ENCODE results near the gene GNA12.
"Not testable (repeated sequence)": the region's sequence is repeated elsewhere in the genome, so short reads cannot be mapped to it uniquely, and the experiment has no call there.

Gene GNA12

DNA sequence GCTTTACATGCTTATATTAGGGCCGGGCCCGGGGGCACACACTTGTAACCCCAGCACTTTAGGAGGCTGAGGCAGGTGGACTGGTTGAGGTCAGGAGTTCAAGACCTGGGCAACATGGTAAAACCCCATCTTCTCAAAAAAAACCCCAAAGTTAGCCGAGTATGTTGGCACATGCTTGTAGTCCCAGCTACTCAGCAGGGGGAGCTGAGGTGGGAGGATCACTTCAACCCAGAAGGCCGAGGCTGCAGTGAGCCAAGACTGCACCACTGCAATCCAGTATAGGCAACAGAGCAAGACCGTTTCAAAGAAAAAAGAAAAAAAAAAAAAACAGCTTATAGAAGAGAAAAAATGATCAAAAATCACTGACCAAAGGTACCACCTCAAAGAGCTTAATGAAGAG lies 93.0 kb downstream of the GNA12 start:
- no peak overlapping the region for H3K4me3 ChIP-seq (ENCODE audit: control insufficient read depth, low read depth, low read length)
- no peak for DNase-seq (ENCODE audit: low read depth)
- TF ChIP-seq, protein P1, sequence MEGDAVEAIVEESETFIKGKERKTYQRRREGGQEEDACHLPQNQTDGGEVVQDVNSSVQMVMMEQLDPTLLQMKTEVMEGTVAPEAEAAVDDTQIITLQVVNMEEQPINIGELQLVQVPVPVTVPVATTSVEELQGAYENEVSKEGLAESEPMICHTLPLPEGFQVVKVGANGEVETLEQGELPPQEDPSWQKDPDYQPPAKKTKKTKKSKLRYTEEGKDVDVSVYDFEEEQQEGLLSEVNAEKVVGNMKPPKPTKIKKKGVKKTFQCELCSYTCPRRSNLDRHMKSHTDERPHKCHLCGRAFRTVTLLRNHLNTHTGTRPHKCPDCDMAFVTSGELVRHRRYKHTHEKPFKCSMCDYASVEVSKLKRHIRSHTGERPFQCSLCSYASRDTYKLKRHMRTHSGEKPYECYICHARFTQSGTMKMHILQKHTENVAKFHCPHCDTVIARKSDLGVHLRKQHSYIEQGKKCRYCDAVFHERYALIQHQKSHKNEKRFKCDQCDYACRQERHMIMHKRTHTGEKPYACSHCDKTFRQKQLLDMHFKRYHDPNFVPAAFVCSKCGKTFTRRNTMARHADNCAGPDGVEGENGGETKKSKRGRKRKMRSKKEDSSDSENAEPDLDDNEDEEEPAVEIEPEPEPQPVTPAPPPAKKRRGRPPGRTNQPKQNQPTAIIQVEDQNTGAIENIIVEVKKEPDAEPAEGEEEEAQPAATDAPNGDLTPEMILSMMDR (conservative IDR thresholded peaks at IDR 0.05; ENCODE audit: control insufficient read depth, insufficient read depth, low read depth, low read length) = no peak

DNA sequence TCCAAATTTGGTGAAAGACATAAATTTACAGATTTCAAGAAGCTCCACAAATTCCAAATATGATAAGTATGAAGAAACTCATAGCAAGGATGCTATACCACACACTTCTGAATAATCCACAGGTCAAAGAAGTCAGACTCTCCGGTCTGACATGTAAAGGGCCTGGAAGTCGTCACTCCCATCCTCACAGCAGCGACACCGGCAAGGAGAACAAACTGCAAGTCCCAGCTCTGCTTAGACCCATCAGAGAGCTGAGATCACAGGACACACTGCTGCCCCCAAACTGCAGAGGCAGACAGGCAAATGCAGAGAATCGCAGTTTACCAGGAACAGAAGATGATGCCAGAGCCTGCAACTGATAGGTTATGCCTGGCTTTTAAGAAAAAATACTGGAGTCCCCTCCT lies 94.1 kb downstream of the GNA12 start:
- no peak overlapping the region for H3K4me3 ChIP-seq (ENCODE audit: control insufficient read depth, low read depth, low read length)
- TF ChIP-seq, protein P1 (conservative IDR thresholded peaks at IDR 0.05; ENCODE audit: control insufficient read depth, insufficient read depth, low read depth, low read length) = no peak
- DNase-seq (ENCODE audit: low read depth) = no peak

DNA sequence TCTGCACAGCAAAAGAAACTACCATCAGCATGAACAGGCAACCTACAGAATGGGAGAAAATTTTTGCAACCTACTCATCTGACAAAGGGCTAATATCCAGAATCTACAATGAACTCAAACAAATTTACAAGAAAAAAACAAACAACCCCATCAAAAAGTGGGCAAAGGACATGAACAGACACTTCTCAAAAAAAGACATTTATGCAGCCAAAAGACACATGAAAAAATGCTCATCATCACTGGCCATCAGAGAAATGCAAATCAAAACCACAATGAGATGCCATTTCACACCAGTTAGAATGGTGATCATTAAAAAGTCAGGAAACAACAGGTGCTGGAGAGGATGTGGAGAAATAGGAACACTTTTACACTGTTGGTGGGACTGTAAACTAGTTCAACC lies 95.4 kb downstream of the GNA12 start:
- not testable (repeated sequence) for H3K4me3 ChIP-seq (ENCODE audit: control insufficient read depth, low read depth, low read length); DNase-seq (ENCODE audit: low read depth)

DNA sequence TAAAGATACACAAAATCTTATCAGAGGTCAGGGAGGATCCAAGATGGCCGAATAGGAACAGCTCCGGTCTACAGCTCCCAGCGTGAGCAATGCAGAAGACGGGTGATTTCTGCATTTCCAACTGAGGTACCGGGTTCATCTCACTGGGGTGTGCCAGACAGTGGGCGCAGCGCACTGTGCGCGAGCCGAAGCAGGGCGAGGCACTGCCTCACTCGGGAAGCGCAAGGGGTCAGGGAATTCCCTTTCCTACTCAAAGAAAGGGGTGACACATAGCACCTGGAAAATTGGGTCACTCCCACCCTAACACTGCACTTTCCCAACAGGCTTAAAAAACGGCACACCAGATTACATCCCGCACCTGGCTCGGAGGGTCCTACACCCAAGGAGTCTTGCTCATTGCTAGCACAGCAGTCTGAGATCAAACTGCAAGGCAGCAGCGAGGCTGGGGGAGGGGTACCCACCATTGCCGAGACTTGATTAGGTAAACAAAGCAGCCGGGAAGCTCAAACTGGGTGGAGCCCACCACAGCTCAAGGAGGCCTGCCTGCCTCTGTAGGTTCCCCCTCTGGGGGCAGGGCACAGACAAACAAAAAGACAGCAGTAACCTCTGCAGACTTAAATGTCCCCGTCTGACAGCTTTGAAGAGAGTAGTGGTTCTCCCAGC lies 100.5 kb downstream of the GNA12 start:
- not testable (repeated sequence) for DNase-seq (ENCODE audit: low read depth); H3K4me3 ChIP-seq (ENCODE audit: control insufficient read depth, low read depth, low read length)

DNA sequence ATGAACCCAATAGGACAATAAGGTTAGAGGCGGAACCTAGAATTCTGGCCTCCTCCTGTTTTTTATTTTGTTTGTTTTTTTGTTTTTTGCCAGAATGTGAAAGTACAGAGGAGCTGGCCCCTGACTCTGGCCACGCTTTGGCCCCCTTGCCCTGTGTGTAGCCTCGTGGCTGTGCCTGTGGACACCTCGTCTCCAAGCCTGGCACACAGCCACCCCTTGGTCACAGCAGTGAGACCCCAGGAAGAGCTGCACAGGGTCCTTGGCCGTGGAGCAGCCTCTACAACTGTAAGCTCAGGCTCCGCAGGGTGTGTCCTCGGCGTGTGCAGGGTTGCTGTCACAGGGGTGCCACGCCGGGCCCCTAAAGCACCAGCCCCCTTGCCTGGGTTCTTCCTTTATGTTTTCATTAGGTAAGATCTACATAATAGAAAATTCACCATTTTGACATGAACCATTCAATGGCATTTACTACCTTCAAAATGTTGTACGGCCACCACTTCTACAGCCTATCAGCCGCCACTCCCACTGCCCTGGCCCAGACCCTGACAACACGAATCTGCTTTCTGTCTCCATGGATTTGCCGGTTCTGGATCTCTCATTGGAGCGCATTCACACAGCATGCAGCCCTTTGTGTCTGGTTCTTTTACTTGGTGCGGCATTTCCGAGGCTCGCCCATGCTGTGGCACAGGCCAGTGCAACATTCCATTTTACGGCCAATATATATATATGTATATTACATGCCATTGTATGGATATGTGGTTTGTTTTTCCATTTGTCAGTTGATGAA lies 105.2 kb downstream of the GNA12 start:
- TF ChIP-seq, protein P1 (conservative IDR thresholded peaks at IDR 0.05; ENCODE audit: control insufficient read depth, insufficient read depth, low read depth, low read length) = no peak
- DNase-seq (ENCODE audit: low read depth) = no peak
- H3K4me3 ChIP-seq (ENCODE audit: control insufficient read depth, low read depth, low read length) = no peak overlapping the region

DNA sequence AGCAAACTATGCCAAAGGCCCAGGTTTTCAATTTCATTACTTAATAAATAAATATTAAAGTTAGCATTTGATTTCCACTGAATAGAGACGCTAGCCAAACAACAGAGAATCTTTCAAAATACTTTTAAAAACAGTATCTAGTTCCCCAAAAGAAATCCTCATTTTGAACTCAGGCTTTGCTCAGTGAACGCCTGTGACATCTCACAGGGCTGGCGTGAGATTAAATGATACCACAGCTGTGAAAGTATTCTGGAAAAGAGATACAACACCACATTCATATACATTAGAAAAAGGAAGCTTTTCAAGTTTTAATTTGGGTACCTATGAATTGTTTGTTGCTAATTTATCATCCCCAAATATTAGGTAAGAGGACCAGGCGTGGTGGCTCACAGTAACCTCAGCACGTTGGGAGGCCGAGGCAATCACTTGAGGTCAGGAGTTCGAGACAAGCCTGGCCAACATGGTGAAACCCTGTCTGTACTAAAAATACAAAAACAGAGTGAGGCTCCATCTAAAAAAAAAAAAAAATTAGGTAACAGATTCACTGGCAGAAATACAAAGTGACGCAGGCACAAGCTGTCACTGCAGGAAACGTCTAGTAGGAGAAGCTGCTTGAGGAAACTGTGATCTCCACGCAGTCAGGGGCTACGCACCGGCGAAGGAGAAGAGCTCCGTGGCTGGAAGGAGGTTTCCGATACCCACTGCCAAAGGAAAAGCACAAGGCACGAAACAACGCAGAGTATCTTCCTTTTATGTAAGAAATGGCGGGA lies 106.2 kb downstream of the GNA12 start:
- TF ChIP-seq, protein P1 (conservative IDR thresholded peaks at IDR 0.05; ENCODE audit: control insufficient read depth, insufficient read depth, low read depth, low read length) = no peak
- H3K4me3 ChIP-seq (ENCODE audit: control insufficient read depth, low read depth, low read length) = no peak overlapping the region

DNA sequence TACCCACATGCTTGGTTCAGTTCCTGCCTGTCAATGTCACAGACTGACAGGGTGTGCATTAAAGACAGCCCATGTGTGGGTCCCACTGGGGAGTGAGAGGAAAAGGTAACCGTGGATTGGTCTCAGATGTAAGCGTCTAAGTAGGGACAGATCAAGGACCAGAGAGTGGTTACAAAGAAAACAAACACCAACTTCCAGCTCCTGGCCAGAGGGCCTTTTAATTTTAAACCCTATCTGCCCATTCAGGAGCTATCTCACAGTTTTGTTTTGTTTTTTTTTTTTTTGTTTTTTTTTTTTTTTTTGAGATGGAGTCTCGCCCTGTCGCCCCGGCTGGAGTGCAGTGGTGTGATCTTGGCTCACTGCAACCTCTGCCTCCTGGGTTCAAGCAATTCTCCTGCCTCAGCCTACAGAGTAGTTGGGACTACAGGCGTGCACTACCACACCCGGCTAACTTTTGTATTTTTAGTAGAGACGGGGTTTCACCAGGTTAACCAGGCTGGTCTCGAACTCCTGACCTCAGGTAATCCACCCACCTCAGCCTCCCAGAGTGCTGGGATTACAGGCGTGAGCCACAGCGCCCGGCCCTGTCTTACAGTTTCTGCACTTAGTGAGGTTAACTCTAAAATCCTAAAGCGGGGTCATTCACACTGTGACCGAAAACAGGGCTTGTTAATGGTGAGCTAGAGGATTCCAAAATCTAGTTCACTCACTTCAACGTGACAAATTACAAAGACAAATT lies 106.9 kb downstream of the GNA12 start:
- not testable (repeated sequence) for DNase-seq (ENCODE audit: low read depth)

More for the DNA sequence above, 106.2 kb downstream of the GNA12 start:
- peak; percentile 57 for DNase-seq (ENCODE audit: low read depth)

More for the DNA sequence above, 106.9 kb downstream of the GNA12 start:
- H3K4me3 ChIP-seq (ENCODE audit: control insufficient read depth, low read depth, low read length) = not testable (repeated sequence)

All from fibroblast of mammary gland (primary cell).